B cell (primary cell): ENCODE measurements around the gene VIPR2. TPM values are rescaled to one million over a fixed set of nuclear protein-coding genes. Genes with fewer than 3 reads are reported as not detected.

Experiments
- ATAC-seq: fragments of 200-7000 bp; cut with Tn5 transposase; one replicate; pipeline ENCODE4 v1.10.0; 2021; ENCODE audit warnings: low read depth, mild to moderate bottlenecking, moderate number of reproducible peaks, moderate library complexity
- CTCF ChIA-PET: fragments of 350-600 bp; sonication (Branson Sonifier 250); formaldehyde crosslinking; loops from one replicate; lab custom pipeline; 2021; ENCODE audit warnings: antibody characterized with exemption, inconsistent platforms; lab: Charles Lee
- POLR2A ChIA-PET: fragments of 350-600 bp; sonication (Branson Sonifier 250); formaldehyde crosslinking; loops from one replicate; lab custom pipeline; 2021; ENCODE audit warnings: antibody characterized with exemption; lab: Charles Lee
- DNase-seq: peaks from one replicate; pipeline ENCODE4 v3.0.0; 2013
- H2AFZ ChIP-seq: 2 replicates; pipeline ENCODE4 v1.6.1; 2012; ENCODE audit warnings: mild to moderate bottlenecking, low read depth, low read length; ENCODE audit not compliant: insufficient read depth, poor library complexity, severe bottlenecking
- H3K27ac ChIP-seq, 2 donors: 1 replicate in 1 of 2; 2 replicates in 1 of 2; pipeline ENCODE4 v1.5.1; 2012 to 2013; ENCODE audit warnings: low read length in 2 of 2, mild to moderate bottlenecking in 2 of 2, moderate library complexity in 1 of 2
- H3K27me3 ChIP-seq, 4 experiments: fragments of 200-600 bp in 1 of 4; sonication (generic) in 1 of 4; replicated peaks in 1 of 4; 1 replicate in 2 of 4; 2 replicates in 2 of 4; pipeline versions ENCODE4 v1.6.1 to v1.7.0; 2013 to 2016; ENCODE audit warnings: low read length in 3 of 4, mild to moderate bottlenecking in 2 of 4, mixed read lengths in 1 of 4, moderate library complexity in 1 of 4; ENCODE audit not compliant: insufficient read depth in 4 of 4, control insufficient read depth in 3 of 4; ENCODE audit errors: control extremely low read depth in 1 of 4
- H3K36me3 ChIP-seq, 2 experiments: replicated peaks in 1 of 2; 1 replicate in 1 of 2; 2 replicates in 1 of 2; pipeline versions ENCODE4 v1.6.1 to v1.7.1; 2013; ENCODE audit warnings: low read length in 1 of 2; ENCODE audit not compliant: insufficient read depth in 2 of 2, control insufficient read depth in 1 of 2; ENCODE audit errors: control extremely low read depth in 1 of 2, extremely low read depth in 1 of 2
- H3K4me1 ChIP-seq, 2 donors: fragments of 200-600 bp in 1 of 2; sonication (generic) in 1 of 2; 1 replicate in 1 of 2; 2 replicates in 1 of 2; pipeline versions ENCODE4 v1.5.1 to v1.6.1; 2013 to 2017; ENCODE audit warnings: low read length in 2 of 2; ENCODE audit not compliant: control insufficient read depth in 2 of 2, insufficient read depth in 2 of 2
- H3K4me2 ChIP-seq: replicated peaks from 2 replicates; pipeline ENCODE3; 2012; ENCODE audit warnings: mild to moderate bottlenecking, low read depth, low read length; ENCODE audit not compliant: poor library complexity, severe bottlenecking
- H3K4me3 ChIP-seq, 5 experiments: fragments of 200-600 bp in 1 of 5; sonication (generic) in 1 of 5; 1 replicate in 3 of 5; 2 replicates in 2 of 5; pipeline versions ENCODE4 v1.5.1 to v1.7.0; 2011 to 2016; ENCODE audit warnings: low read length in 4 of 5, mild to moderate bottlenecking in 4 of 5, low read depth in 2 of 5, control low read depth in 1 of 5, moderate library complexity in 1 of 5; ENCODE audit not compliant: insufficient read depth in 1 of 5; ENCODE audit errors: control extremely low read depth in 1 of 5, extremely low read depth in 1 of 5
- H3K79me2 ChIP-seq: fragments of 200-600 bp; sonication (generic); one replicate; pipeline ENCODE4 v1.6.0; 2016; ENCODE audit warnings: low read length; ENCODE audit not compliant: control insufficient read depth, insufficient read depth
- H3K9ac ChIP-seq: fragments of 200-600 bp; sonication (generic); 2 replicates; pipeline ENCODE4 v1.6.1; 2017; ENCODE audit warnings: mild to moderate bottlenecking, low read length, moderate library complexity
- H3K9me3 ChIP-seq, 3 donors: one replicate each; pipeline versions ENCODE4 v1.6.1 to v1.7.1; 2013; ENCODE audit warnings: low read length in 2 of 3; ENCODE audit not compliant: control insufficient read depth in 2 of 3, insufficient read depth in 1 of 3; ENCODE audit errors: control extremely low read depth in 1 of 3
- H4K20me1 ChIP-seq: 2 replicates; pipeline ENCODE4 v1.6.0; 2012; ENCODE audit warnings: mild to moderate bottlenecking, low read length; ENCODE audit not compliant: insufficient read depth, control insufficient read depth, poor library complexity, severe bottlenecking
- H3K27ac Mint-ChIP-seq: one replicate; pipeline ENCODE4 v1.8.0; 2021; ENCODE audit warnings: mixed read lengths
- H3K27me3 Mint-ChIP-seq: one replicate; pipeline ENCODE4 v1.8.0; 2021; ENCODE audit warnings: mixed read lengths
- H3K4me1 Mint-ChIP-seq: one replicate; pipeline ENCODE4 v1.8.0; 2021; ENCODE audit warnings: mixed read lengths
- H3K4me3 Mint-ChIP-seq: one replicate; pipeline ENCODE4 v1.8.0; 2021; ENCODE audit warnings: mixed read lengths
- H3K9me3 Mint-ChIP-seq: one replicate; pipeline ENCODE4 v1.8.0; 2022; ENCODE audit warnings: mixed read lengths; ENCODE audit not compliant: insufficient read depth
- CTCF ChIP-seq: fragments of 200-600 bp; IDR thresholded peaks from one replicate; pipeline ENCODE4 v1.8.0; 2022; ENCODE audit warnings: antibody characterized with exemption, mild to moderate bottlenecking
- EZH2 ChIP-seq: IDR thresholded peaks from 2 replicates; pipeline ENCODE4 v1.6.1; 2012; ENCODE audit warnings: borderline replicate concordance, low read depth, mild to moderate bottlenecking, moderate library complexity, low read length; ENCODE audit not compliant: insufficient read depth, poor library complexity, severe bottlenecking
- WGBS: methylation state at CpG from one replicate; pipeline ENCODE4 v1.1.5; 2013; ENCODE audit warnings: missing lambda C conversion rate; ENCODE audit not compliant: insufficient coverage; 5-methylcytosine and 5-hydroxymethylcytosine counted together
- intact Hi-C: fragments of 100-400 bp; cut with micrococcal nuclease; formaldehyde crosslinking; loops from one replicate; pipeline ENCODE4 v1.10.0; 2022
- polyA plus RNA-seq: library from polyadenylated mRNA; depleted of rRNA; stranded (reverse); fragments of >200 nt; gene quantifications from 2 replicates; pipeline ENCODE4 v1.2.3, GENCODE V29; 2012
- total RNA-seq, 2 donors: library from RNA; stranded (reverse); fragments of 120-200 nt in 1 of 2; gene quantifications; 1 replicate in 1 of 2; 2 replicates in 1 of 2; pipeline versions ENCODE4 v1.2.3 to v1.2.4, GENCODE V29; 2013 to 2022

The VIPR2 gene
- total and polyA plus RNA-seq, 2 donors (not counting 1 experiment from before 2014, with no cell fraction given): not detected

GRCh38 chr7:159012353-159013069, 132.2 kb downstream of the VIPR2 start:
- Mint-ChIP-seq H3K4me1 (peaks cover 1% of the 10 kb centered on the region), H3K9me3 (no peaks in the 10 kb centered on the region)
- no peak for DNase-seq

GRCh38 chr7:159011722-159012022, 133.0 kb downstream of the VIPR2 start:
- Histone ChIP-seq H3K4me2 (no peak overlapping the region), H3K27me3 (no peaks in the 10 kb centered on the region), H3K27ac (no peak overlapping the region), H3K4me1 (no peaks in the 10 kb centered on the region), H3K9me3 (peaks cover 0 to 4% (median 0%) of the 10 kb centered on the region in 3 donors), H2AFZ (no peak overlapping the region), H4K20me1 (no peaks in the 10 kb centered on the region), H3K4me3 (no peak overlapping the region), H3K79me2 (no peaks in the 10 kb centered on the region), H3K36me3 (no peaks in the 10 kb centered on the region), H3K9ac (no peak overlapping the region)
- POLR2A ChIA-PET: no interaction called here
- H3K27me3 Mint-ChIP-seq: peaks cover 4% of the 10 kb centered on the region
- H3K27ac Mint-ChIP-seq: no peak overlapping the region
- 69% methylated on average over 3 of the region's 3 CpGs for WGBS
- no peak overlapping the region for H3K4me3 Mint-ChIP-seq
- DNase-seq (no peak), ATAC-seq (no peak)
- H3K4me1 Mint-ChIP-seq: peaks cover 1% of the 10 kb centered on the region
- TF ChIP-seq CTCF: no peak
- TF ChIP-seq EZH2: no peak
- no peaks in the 10 kb centered on the region for H3K9me3 Mint-ChIP-seq
- CTCF ChIA-PET: no interaction called here
- intact Hi-C loops: no loop called here

More at GRCh38 chr7:159012353-159013069, 132.2 kb downstream of the VIPR2 start:
- Mint-ChIP-seq H3K27ac (no peak overlapping the region), H3K4me3 (no peak overlapping the region), H3K27me3 (peaks cover 4% of the 10 kb centered on the region)
- no peaks in the 10 kb centered on the region for H3K79me2 ChIP-seq
- no peak overlapping the region for H3K9ac ChIP-seq
- POLR2A ChIA-PET: no interaction called here
- H2AFZ ChIP-seq: no peak overlapping the region
- H3K4me2 ChIP-seq: no peak overlapping the region
- no peaks in the 10 kb centered on the region for H3K27me3 ChIP-seq
- no peak overlapping the region for H3K27ac ChIP-seq
- no peaks in the 10 kb centered on the region for H4K20me1 ChIP-seq
- no peaks in the 10 kb centered on the region for H3K36me3 ChIP-seq
- intact Hi-C loops: no loop called here
- no peaks in the 10 kb centered on the region for H3K4me1 ChIP-seq
- TF ChIP-seq EZH2 (no peak), CTCF (no peak)
- peaks cover 0 to 4% (median 0%) of the 10 kb centered on the region in 3 donors for H3K9me3 ChIP-seq
- ATAC-seq: no peak
- H3K4me3 ChIP-seq: no peak overlapping the region
- CTCF ChIA-PET: no interaction called here
- WGBS: 34% methylated on average over 10 of the region's 12 CpGs
